Stimulated activated CD8-positive, alpha-beta memory T cell treated with anti-CD3 and anti-CD28 coated beads, Interleukin-15, amount 100 ng/mL, for 1 hour (primary cell): Measurements from ENCODE around the gene TSPAN18.

Source experiments
- DNase-seq: peaks from one replicate; pipeline ENCODE4 v3.0.0-alpha.2; 2020; ENCODE audit warnings: low read depth

Gene TSPAN18

DNA sequence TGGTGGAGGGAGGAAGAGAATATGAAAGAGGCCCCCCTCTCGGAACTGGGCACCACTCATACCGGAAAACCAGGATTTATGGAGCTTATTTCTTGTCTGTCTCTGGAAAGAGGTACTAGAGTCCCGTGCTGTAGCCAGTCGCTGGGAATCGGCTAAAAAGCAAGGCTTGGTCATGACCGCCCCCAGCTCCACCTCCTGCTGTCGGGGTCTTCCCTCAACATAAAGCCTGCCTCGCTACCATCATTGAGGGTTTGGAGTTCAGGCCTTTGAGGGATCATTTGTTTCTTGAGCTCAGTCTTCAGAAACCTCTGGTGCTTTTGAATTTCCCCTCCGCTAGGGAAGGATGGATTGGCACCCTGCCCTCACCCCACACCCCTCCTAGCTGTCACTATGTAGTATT, 97.1 kb downstream of the TSPAN18 start:
- DNase-seq: no peak

GRCh38 chr11:44824300-44824704, 97.5 kb downstream of the TSPAN18 start:
- no peak for DNase-seq

DNA sequence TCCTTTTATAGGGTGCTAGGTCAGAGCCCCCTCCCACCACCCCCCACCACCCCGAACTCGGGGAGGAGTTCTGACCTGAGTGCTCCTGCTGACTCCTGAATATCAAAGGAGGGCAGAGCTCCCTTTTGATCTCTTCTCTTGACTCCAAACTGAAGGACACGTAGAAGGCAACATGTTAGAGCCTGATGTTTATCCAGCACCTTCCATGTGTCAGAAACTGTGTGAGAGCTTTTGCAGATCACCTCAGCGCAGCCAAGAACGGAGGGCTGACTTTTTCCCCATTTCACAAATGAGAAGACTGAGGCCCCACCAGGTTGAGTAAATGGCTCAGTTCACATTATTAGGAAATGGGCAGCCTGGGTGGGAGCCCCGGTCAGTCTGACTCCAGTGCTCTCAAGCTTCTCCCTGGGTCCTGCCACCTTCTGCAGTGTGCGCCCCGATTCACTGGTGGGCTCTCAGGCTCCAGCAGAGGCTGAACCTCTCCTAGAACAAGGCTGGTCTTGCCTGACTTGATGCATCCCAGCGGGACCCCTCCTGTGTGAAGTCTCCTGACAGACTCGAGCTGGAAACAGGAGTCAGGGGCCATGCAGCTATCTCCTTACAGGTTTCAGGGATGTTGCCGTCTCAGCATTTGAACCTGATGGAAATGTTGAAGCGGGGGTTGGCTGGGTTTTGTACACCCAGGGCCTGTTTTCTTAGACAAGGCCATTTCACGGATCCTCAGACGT, 98.5 kb downstream of the TSPAN18 start:
- DNase-seq: no peak

DNA sequence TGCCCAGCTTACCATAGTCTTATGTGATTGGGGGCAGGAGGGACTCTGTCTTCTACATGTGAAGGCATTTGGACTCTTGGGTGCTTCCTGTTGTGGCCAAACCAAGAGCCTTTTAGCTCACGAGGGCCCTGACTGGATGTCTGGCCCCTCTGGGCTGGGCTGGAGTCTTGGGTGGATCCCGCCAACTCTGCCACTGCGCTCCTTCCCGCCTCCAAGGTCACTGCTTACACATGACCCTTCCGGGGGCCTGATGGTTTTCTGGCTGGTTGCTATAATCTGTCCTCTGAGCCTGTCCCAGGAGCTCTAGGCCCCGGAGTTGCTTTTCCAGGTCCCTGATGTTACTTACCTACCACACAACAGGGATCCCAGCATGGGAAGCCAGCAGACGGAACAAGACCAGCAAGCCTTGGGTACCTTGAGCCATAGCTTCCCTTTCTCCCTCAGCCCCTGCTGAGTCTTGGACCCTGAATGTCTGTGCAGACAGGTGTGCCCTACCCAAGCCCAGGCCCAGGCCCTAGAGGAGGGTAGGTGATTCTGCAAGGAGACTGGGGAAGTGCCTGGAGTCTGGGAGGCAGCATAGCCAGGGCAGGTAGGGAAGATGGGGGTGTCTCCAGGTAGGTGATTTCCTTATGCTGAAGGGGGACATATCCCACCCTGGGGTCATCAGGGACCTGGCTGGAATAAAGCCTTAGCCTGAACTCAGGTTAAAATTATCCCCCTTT, 100.3 kb downstream of the TSPAN18 start:
- no peak for DNase-seq

DNA sequence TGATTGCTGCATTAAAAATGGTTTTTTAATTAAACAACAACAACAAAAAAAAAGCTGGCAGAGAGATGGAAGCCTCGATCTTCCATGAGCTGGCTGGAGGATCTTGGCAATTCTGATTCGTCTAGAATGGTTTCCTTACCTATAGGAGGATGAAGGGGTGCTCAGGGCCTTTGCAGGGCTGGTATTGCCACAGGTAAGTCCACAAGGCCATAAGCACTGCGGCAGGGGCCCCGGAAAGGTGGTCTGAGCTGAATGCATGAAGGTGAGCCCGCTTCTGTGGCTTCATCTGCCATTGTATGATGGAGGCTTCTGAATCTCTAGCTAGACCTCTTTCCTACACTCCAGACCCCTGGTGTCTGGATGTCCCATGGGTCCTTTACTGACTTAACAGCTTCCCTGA, 101.5 kb downstream of the TSPAN18 start:
- no peak for DNase-seq

DNA sequence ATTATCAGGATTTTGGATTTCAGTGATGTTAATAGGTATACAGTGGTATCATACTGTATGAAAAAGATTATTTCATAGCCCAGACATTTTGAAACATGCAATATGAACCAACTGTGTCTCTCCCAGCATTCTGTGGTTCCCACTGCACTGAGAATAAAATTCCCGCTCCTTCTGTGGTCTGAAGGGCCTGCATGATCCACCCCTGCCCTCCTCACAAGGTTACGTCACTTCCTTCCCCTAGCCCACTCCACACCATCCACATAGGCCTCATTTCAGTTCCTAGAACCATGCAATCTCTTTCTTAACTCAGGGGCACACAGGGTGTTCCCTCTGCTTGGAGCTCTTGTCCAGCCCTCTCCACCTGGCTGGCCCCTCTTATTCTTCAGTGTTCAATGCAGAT, 103.1 kb downstream of the TSPAN18 start:
- DNase-seq: no peak

- DNase-seq: no peak
Measured at GRCh38 chr11:44831605-44832394, 105.0 kb downstream of the TSPAN18 start.

- DNase-seq: no peak
Measured at GRCh38 chr11:44832452-44832851, 105.7 kb downstream of the TSPAN18 start.

DNA sequence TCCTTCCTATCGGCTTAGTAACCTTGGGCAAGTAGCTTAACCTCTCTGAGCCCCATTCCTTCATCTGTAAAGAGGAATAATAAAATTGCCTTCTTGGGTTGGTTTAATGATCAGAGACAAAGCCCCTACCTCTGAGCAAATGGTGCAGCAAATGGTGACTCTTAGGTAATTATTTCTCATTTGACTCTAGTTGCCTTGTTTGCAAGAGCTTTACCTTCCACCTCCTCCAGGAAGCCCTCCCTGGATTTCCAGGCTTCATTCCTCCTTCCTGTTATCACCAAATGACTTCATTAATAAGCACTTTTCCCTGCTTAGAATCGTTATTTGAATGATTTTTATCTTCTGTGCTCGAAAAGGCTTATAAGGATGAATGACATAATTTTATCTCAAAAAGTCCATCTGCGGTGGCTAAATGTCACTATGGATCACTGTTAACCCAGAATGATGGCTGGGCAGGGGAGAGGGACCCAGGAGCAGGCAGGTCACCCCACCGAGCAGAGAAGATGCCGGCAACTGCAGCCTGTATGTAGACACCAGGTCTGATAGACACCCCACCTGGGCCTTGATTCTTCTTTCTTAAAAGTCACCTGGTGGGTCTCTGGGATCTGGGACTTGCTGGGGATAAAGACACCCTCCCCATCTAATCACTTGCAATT, 106.6 kb downstream of the TSPAN18 start:
- no peak for DNase-seq

DNA sequence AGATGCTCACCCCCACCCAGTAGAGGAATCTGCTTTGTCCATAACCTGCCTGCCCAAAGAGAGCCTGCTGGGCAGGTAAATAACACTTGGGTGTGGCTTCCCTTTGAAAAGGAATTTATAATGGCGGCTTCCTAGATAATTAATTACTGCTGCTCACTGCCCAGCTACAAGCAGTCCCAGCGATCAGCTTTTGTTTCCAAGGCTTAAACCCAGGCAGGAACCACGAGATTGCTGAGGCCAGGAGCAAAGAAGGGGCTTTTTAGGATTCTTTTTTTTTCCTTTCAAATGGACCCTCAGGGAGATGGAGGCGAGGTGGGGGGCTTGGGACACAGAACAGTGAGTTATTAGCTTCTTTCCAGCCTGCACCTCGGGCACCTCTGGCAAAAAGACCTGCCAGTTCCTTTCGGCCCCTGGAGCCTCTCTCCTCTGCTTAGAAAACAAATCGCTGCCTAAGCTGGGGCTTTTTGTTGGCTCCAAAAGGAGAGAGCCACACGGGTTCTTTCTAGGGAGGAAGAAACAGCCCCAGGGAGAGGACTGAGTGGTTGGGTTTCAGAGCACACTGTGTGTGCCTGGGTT, 107.2 kb downstream of the TSPAN18 start:
- no peak for DNase-seq

- no peak for DNase-seq
Measured at GRCh38 chr11:44834846-44835245, 108.1 kb downstream of the TSPAN18 start.

- DNase-seq: no peak
Measured at GRCh38 chr11:44835296-44835695, 108.5 kb downstream of the TSPAN18 start.

GRCh38 chr11:44835938-44836337, 109.2 kb downstream of the TSPAN18 start:
- DNase-seq: no peak

GRCh38 chr11:44837661-44838060, 110.9 kb downstream of the TSPAN18 start:
- no peak for DNase-seq

GRCh38 chr11:44839458-44840084, 112.8 kb downstream of the TSPAN18 start:
- DNase-seq: no peak

DNA sequence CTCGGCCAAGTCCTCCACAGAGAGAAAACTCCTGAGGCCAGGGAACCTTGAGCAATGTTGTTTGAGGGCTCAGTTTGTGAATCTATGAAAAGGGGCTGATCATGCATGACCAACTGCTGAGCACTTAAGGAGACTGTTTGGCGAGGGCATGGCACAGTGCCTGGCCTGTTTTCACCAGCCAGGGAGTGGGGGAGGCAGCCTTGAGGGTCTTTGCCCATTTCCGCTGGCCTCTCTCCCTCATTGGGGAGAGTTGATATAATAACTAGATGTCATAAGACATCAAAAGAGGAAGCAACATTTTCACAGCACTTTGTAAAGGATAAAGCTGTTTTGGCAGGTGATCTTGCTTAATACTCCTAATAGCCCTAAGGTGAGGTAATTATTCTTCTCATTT, 113.3 kb downstream of the TSPAN18 start:
- DNase-seq: no peak

DNA sequence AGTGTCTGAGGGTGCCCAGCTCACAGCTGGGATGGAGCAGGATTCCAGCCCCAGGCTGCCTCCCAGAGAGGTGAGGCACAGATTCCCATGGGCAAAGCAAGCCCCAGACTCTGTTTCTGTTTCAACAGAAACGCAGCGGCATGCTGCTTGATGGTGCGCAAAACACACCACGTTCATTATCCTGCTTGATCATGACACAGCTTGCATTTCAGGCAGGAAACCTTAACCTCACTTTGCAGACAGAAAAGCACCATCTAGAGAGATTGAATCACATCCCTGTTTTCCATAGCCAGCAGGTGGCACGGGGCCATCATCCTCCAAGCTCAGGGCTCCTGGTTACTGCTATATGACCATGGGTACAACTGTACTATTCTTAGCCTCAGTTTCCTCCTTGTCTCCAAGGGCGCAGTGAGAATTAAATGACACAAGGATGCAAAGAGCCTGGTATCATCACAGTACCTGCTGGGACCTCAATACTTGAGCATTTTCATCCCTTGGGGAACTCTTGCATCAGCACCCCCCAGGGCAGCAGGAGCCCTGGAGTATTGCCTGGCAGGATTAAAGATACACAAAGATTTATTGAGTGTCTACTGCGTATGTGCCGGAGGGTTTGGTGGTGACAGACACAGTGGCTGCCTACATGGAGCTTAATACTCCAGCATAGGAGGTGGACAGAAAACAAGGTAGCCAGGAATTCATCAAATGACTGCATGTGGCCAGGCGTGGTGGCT, 113.9 kb downstream of the TSPAN18 start:
- no peak for DNase-seq

- DNase-seq: no peak
Measured at GRCh38 chr11:44842220-44842619, 115.5 kb downstream of the TSPAN18 start.

DNA sequence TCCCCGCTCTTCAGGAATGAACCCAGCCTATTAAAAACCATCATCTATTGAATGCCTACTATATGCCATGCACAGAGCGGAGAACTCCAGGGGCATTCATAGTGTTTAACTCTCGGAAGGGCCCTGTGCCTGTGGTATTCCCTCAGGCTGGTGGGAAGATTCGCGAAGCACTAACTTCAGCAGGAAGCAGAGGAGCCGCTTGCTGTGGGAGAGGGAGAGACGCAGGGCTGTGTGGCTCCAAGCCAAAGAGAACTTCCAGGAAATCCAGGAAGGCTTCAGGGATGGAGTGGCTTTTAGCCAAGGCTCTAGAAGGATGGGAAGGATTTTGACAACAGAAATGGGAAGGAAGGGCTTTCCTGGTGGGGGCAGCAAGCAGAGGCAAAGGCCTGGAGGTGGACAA, 120.1 kb downstream of the TSPAN18 start:
- no peak for DNase-seq

DNA sequence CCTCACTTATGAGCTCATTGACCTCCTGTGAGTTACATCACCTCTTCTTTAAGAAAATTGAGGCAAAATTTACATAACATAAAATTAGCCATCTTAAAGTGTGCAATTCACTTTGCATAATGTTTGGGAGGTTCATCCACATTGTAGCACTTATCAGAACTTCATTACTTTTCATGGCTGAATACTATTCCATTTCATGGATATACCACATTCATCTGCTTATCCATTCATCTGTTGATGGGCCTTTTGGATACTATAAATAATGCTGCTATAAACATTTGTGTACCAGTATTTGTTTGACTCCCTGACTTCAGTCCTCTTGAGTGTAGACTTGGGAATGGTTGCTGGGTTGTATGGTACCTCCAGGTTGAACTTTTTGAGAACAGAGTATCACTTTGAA, 120.6 kb downstream of the TSPAN18 start:
- DNase-seq: no peak
